GM21515 (cell line): ENCODE results near the gene EXTL1.

Experiments
- ATAC-seq: cut with Tn5 transposase; IDR thresholded peaks from one replicate; pipeline ENCODE4 v1.9.1; 2021; ENCODE audit not compliant: unreplicated experiment

The EXTL1 gene

DNA sequence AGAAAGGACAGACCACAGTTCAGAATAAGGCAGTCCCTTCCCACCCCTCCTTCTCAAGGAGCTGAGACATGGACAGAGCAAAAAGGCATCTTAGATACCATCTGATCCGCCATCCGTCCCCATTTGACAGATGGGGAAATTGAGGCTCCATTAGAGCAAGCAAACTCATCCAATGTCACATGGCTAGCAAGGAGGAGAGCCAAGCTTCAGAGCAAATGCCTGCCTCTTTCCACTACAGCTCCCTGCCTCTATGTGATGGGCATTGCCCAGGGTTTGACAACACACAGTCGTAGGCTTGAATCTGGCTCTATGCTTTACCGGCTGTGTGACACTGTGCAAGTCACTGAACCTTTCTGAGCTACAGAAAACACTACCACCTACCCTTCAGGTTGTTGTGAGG lies 20.4 kb downstream of the EXTL1 start:
- ATAC-seq: no peak

DNA sequence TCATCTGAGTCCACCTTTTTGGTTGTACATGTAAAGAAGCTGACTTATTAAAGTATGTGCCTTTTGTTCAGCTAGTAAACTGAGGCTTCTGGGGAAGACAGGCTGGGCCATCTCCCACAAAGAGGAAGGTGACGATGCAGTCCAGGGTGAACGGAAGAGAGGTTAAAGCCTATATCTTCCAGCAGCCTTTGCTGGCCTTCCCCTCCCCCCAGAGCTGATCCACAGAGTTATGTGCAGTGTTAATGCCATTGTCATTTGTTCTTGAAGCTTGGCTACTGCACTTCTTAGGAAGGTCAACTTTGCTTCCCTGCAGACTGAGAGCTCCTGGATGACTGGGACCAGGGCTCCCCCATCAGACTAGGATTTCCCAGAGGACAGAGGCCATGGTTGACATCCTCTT lies 22.2 kb downstream of the EXTL1 start:
- ATAC-seq: no peak

DNA sequence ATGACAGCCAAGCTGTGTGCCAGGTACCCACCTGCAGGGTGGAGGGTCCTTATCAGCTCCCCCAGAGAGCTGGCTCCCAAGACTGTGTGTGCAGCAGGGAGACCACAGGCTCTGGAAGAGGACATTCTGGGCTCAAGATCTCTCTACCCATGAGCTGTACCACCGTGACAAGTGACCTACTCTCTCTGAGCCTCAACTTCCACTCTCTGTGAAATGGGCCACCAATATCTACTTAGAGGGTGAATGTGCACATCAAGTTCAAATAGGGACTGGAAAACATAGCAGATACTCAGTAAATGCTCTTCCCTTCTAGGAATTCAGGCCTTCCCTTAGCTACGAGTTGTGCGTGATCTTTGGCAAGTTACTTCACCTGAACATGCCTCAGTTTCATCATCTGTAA lies 22.8 kb downstream of the EXTL1 start:
- no peak for ATAC-seq

DNA sequence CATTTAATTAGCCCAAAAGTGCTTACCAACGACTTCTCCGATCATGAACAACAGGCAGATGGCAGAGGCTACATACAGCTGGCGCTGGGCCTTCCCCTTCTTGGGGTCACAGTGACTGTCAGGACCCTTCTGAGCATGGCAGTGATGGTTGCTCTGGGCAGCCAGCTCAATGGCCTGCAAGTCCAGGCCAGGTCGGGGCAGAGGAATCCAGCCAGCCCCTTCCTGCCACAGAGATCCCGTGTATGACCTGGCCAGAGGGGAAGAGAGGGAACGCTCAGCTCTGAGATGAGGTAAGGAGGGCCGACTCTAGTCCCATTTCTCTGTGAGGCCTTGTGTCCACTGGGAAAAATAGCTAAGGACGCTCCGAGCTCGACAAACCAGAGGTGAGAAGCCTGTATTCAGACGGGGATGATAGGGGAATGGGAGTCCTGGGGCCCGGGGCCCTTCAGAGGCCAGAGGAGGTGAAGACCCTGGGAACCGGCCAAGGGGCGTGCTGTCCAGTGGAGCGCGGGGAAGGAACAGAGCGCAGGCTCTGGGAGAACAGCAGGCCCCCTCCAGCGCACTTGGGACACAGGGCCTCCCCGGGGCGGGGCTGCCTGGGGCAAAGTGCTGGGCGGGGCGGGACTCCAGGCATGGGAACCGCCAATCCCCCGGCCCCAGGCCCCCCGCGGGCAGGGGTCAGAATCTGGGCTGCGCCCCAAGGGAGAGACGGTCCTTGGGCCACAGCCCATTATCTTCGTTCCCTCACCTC lies 23.6 kb downstream of the EXTL1 start:
- no peak for ATAC-seq

DNA sequence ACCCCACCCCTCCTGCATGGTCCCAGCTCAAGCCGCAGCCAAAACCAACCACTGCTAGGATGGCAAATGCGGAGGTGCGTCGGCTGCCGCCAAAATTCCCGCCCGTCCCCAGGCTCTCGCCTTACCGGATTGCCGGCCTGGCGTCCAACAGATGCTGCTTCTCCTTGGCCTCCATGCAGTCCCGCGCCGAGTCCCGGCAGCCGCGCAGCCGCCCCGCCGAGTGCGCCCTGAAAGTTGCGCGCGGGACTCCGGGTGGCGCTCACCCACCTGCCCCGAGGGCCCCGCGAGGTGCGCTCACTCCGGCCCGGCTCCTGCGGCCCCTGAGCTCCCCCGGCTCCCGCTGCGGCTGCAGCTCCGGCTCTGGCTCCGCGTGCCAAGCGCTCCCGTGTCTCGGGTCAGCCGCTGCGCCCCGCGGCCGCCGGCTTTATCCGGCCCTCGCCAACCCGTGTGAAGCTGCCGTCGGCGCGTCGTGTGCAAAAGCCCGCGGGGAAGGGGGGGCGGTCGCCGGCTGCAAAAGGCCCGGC lies 24.2 kb downstream of the EXTL1 start, which contains the start of gene SLC30A2:
TSS of gene SLC30A2 (minus strand) at position 397 of the 524 bp plus-strand sequence. CDS start at position 175, 222 bp downstream.
- no peak for ATAC-seq

DNA sequence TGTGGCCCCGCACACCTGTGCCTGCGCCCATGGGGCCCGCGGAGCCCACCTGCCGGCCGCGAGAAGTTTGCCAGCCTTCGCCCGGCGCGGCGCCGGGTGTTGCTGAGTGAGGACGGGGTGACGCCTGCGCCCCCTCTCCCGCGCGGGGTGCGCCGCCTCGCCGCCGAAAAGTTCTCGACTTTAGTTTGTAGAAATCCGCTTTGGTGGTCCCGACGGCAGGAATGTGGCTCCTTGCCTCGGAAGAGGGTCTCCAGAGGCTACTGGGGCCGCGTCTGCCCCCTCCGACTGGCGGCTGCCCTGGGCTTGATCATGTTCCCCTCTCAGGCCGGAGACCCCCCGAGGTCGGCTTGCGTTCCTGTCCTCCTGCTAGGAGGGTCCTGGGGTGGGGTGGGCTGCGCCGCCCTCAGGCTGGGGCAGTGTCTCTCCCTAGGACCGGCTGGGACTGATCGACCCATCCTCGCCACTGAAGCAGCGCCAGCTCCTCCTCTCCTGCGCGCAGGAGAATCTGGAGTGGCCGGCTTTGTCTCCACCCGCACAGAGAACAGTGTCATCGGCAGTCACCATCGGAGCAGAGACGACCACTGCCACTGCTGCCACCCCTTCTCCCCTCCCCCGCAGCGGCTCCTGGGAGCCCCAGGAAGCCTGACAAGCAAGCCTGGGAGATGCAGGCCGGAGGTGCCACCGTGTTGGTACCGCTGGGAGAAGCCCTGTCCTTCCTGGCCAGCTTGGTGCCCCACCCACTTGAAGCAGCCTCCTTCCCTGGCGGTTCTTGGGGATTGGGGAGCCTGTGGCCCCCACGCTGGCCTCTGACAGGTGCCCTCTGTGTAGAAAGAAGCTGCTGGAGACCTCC lies 24.9 kb downstream of the EXTL1 start:
- ATAC-seq: no peak

DNA sequence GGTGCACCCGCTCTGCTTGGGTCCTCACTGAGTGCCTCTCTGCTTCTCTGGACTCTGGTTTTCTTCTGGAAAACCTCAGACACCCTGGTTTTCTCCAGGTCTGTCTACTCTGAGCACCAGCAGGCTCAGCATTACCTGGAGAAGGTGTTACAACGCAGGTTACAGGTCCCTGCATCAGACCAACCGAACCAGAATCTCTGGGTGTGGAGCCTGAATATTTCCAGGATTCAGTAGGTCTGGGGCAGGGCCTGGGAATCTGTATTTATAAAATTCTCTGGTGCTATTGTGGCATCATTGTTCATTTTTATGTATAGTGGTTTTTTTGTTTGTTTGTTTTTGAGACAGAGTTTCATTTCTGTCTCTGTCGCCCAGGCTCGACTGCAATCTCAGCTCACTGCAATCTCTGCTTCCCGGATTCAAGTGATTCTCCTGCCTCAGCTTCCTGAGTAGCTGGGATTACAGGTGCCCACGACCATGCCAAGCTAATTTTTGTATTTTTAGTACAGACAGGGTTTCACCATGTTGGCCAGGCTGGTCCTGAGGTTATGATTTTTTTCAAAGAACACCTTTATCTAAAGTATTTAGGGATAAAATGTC lies 25.8 kb downstream of the EXTL1 start:
- ATAC-seq: no peak

DNA sequence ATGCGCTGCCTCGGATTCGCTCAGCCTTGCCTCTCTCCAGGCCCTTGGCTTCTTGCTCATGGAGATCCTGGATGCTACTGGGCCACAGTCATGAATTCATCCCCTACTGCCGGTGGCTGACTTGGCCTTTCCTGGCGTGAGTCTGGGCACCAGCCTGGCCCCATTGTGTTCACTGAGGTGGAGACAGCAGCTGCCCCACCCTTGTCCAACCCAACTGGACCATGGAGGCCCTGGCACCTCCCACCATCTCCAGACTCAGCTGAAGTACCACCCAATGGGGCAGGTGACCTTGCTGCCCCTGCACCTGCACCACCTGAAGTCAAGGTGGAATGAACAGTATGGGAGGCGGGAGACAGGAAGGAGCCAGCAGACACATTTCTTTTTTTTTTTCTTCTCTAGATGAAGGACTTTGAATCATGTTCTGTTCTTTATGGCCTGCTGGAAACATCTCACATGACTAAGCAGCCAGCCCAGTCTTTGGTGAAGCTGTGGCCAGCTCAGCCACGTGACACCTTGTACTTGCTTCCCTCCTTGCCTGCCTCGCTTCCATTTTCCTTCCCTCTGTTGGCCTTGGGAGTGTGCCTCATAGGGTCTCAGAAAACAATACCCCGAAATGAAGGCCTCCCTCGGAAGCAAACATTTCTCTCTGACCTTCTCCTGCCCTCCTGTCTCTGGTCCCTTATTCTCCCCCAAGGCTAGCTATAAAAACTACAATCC lies 28.1 kb downstream of the EXTL1 start:
- ATAC-seq: no peak

DNA sequence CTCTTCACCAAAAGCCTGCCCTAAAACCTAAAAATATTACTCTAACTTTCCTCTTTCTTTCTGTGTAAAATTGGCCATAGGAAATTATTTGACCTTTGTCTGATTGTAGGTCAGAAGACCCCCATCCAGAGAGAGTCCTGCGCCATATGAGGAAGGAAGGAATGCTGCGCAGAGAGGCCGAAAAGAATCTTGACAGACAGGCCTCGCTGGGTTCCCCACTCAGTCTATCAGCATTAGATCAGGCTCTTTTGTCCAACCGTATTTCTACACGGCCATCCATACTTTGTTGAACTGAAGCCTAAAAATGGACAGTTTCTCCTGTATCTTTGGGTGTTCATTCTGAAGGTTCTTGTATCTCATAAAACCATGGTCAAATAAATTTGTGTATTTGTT lies 28.7 kb downstream of the EXTL1 start:
- ATAC-seq: no peak

DNA sequence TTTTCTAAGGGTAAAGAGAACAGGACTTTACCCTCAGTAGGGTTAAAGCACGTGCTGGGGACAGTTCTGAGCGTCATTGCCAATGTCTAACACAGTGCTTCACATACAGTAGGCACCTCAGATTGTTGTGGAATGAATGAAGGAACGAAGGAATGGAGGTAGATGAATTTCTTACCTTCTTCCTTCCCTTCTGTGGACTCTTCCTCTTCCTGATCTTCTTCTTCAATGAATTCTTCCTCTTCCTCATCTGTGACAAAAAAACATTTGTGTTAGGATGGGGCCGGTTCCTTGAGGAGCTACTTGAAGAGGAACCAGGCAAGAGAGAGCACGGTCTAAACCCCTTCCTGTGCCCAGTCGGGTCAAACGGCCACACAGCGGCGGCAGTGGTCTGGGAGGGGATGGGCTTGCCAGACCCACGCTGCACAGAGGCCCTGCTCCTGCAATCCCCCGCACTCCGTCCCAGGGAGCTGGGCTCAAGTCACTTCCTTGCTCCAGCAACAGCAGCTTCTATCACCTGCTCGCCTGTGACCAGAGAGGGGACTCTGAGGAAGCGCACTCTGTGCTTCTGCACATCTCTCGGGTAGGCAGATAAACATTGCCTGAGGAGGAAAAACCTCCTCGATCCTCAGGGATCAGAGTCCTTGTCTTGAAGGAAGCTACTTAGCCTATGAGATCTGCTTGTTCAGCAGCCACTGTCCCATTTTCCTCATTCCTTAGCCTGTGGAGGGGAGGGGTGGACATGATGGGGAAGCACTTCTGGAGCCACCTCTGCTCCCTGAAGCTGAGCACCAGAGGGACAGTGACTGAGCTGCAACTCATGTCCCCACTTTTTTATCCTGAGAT lies 32.4 kb downstream of the EXTL1 start:
- ATAC-seq: no peak

DNA sequence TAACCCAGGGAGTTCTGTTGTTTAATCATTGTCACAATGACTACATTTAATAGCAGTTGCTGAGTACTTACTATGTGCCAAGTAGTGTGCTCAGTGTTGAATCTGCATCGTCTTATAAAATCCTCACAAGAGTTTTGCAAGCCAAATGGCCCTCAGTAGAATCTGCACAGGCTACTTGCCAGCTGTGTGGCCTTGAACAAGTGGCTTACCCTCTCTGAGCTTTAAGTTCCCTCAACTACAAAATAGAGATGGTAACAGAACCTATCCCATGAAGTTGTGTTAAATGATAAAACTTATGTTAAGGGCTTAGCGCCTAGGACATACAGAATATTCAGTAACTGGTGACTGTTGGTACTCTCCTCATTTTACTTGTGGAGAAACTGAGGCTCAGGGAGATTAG lies 33.5 kb downstream of the EXTL1 start:
- ATAC-seq: no peak

DNA sequence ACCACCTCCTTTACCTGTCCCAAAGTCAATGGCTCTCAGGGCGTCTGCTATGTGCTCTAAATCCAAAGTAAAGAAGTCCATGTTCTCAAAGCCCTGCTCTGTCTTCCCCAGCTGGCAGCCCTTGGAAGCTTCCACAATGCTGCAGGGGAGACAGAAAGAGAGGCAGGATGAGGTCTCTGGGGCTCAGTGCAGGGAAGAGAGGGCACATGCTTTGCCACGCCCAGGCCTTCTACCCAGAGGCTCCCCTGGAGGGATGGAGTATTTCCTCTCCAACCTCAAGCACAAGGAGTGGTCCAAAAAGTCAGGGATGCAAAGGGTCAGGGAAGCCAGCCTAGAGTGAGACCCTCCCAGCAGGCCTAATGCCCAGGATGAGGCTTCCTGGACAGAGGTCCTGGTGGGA lies 35.6 kb downstream of the EXTL1 start:
- no peak for ATAC-seq

DNA sequence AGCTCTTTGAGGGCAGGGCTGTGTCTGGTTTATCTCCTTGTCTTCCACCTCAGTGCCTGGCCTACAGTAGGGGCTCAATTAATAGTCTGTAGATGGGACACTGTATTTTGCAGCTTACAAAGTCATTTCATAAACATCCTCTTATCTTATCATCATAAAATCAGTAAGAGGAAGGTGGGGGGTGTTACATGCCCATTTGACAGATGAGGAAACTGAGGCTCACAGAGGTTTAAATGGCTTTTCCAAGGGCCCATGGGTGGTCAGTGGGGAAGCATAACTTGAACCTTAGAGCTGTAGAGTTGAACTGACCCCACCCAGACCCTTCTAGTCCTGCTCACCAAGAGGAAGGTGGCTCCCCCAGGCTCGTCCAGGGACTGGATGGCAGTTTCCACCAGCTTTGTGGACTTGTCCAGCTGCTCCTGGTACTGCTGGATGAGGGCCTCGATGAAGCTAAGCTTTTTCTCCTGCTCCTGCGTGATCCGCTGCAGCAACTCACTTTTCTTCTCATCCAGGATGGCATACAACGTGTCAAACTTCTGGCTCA lies 36.5 kb downstream of the EXTL1 start:
- no peak for ATAC-seq

DNA sequence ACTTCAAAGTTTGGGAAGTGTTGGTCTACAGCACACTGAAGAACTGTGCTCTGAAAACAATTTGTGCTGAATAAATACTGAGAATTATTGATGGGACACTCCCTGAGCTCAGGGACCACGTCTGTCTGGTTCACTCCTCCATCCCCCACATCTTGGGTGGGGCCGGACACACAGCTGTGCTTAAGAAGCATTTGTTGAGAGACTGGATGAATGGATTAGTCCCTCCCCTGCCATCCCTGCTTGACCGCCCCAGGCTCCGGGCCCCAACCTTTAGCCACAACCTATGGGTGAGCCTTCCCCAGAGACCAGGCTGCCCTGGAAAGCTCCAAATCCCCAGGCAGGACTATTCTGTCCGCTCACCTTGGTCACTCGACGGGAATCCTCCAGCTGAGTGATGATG lies 38.3 kb downstream of the EXTL1 start:
- ATAC-seq: no peak

DNA sequence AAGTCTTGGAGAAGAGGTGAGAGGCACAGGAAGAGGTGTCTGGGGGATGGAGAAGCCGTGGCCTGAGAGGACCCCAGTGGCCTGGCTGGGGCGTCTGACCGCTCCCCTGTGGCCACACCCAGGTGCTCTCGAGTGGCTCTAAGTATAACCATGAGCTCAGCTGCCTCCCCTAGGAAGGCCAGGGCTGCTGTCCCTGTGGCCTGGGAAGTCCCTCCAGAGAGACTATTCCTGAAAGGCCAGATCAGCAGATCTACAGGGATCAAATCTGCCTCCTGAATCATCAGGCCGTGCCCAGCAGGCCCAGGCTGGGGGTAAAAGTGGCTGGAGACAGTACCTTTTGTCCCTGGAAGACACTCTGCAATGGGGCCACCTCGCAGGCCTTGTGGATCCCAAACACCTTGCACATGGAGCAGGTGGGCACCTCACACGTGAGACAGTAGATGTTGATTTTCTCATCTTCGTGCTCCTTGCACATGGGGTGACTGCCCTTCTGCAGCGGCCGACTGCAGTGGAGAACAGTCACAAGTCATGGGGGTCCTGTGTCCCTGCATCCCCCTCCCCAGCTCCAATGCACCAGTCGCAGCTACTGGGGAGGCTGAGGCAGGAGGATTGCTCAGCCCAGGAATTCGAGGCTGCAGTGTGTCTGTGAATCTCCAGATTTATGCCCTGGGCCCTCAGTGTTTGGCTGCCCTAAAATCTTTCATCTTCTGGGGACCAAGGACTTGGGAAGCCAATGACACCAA lies 39.4 kb downstream of the EXTL1 start:
- ATAC-seq: no peak

DNA sequence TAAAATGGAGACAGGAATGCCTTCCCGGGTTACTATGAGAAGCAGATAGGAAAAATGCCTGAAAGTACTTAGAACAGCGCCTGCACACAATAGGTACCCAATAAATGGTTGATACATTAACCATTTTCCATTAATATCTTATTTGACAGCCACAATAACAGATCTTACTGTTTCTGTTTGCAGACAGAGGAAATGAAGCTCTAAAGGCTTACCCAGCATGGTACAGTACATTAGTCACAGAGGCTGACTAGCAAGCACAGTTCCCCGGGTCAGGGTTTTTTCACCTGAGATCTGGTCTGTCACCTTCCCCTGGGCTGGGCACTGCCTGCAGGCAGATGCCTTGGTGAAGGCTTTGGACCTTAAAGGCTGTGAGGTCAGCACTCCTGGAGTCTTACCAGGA lies 43.0 kb downstream of the EXTL1 start:
- no peak for ATAC-seq

DNA sequence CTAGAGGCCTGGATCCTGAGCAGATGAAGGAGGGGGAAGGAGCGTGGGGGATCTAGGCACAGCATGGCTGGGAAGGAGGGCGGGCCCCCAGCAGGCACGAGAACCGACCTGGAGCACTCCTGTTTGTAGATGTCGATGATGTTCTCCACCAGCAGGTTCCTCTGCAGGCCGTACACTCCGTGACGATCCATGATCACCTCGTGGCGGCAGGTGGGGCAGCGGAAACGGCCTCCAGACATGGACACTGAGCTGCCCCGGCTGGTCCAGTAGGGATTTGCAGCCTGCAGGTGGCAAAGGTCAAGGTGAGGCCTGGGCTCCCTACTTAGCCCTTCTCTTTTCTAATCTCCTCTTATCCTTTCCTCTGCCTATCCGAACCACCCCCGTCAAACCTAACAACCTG lies 44.6 kb downstream of the EXTL1 start:
- ATAC-seq: no peak

DNA sequence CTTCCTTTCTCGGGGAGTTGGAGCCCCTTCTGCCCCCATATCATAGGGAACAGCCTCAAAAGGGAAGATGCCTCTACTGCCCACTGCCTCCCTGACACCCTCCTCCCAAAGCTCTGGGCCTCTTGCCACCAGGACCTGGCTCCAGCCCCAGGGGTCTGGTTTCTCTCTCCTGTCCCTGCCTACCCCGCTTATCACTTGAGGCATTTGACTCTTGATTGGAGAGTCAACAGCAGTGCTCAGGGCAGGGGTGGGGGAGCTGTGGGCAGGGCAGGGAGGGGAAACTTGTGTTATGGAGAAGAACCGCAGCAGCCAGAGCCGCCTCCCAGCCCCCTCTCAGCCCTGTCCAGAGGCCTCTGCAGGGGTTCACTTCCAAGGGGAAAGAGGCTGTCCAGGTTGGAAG lies 45.3 kb downstream of the EXTL1 start:
- ATAC-seq: no peak

DNA sequence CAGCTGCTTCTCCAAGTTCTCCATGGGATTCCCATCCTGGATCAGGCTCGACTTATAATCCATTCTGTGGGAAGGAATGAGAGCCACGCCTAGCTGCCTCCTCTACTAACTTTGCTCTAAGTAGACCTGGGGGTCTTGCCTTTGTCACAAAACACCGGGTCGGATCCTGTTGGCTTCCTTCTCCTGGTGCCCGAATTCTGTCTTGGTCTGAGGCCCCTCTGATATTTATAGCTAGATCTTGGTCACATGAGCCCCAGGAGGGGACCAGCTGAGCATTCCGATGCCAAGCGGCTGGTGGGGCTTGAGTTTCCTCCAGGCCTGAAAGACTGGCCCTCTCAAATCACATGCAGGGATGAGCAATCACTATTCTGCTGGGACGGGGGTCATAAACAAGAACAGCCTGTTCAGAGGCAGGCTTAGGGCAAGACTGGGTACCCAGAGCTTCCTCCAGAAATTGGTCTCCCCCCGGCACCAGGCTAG lies 45.9 kb downstream of the EXTL1 start, which contains the start of gene TRIM63:
TSS of gene TRIM63 (minus strand) at position 199 of the 480 bp plus-strand sequence. CDS start at position 63, 136 bp downstream.
- ATAC-seq: no peak
